Measurements from ENCODE around the gene CDH11.

Gene CDH11

DNA sequence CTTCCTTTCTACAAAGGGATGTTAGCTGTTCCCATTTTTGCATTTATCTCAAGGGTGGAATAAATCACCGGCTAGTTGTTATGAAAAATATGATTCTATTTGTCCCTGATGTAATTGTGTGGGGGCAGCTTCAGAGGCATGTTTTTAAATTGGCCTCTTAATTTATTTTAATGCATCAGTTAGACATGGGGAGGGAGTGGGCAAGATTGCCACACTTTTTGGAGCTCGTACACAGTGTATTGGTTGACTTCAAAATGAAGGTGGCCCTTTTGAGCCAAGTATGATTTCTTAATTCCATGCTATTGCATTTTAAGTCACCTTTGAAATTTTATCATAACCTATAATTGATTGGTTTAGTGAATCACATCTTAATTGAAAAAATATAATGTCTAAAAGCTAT lies 223.7 kb downstream of the CDH11 start:
- no peak for DNase-seq

Measured in fibroblast of skin of back (primary cell).